GM21447 (cell line): ENCODE results near the gene IGF1R.

Experiments used
- ATAC-seq: cut with Tn5 transposase; IDR thresholded peaks from one replicate; pipeline ENCODE4 v1.9.1; 2021; ENCODE audit not compliant: unreplicated experiment

IGF1R gene

GRCh38 chr15:98772895-98773294, 124.6 kb downstream of the IGF1R start:
- ATAC-seq = no peak

DNA sequence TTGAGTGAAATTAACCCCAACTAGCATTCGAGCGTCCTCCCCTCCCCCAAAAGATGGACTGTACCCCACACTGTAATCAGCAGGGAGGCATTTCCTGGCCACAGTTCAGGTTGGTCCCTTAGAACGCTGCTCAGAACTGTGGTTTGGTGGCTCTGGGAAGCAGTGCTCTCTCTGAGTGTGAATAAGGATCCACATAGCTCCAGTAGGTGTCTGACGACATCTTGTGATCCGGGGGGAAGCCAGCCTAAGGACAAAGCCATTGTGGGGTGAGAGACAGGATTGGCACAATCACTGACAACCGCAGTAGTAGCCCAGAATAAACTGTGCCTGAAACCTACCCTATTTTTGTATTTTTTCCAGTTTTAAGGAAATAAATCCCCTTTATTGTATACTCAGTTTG, 125.3 kb downstream of the IGF1R start:
- no peak for ATAC-seq

- ATAC-seq = no peak
Observed at GRCh38 chr15:98774756-98775497, 126.6 kb downstream of the IGF1R start.

GRCh38 chr15:98775498-98776230, 127.3 kb downstream of the IGF1R start:
- no peak for ATAC-seq

- peak; percentile 84 for ATAC-seq
Observed at GRCh38 chr15:98776607-98777281, 128.4 kb downstream of the IGF1R start.

- no peak for ATAC-seq
Observed at GRCh38 chr15:98777426-98777825, 129.1 kb downstream of the IGF1R start.

DNA sequence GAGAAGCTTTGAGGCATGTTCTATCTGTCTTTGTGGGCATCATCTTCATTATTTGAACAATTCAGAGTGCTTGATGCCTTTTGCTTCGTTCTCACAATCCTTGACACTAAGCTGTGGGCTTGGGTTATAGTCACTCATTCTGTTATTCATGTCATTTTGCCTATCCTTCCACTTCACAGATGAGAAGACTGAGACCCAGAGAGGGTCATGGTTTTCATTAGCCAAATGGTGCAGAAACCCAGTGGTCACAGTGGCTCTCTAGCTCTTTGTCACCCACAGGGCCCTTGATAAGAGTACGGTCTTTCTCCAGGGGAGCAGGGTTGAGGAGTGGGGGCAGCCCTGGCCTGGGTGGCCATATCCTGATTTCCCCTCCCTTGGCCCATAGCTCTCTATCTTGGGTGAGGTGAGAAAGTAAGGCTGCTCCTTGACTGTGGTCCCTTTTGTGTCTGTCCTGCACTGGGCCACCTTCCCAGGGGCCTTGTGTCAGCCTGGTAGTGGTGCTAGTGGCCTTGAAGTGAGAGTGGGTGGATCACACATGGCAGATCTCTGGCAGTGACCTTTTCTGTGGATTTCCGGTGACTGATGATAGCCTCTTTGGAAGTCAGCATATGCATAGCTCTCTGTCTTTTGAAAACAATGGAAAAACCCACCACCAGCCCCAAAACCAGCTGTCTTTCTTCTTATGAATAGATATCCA, 130.1 kb downstream of the IGF1R start:
- ATAC-seq = no peak

DNA sequence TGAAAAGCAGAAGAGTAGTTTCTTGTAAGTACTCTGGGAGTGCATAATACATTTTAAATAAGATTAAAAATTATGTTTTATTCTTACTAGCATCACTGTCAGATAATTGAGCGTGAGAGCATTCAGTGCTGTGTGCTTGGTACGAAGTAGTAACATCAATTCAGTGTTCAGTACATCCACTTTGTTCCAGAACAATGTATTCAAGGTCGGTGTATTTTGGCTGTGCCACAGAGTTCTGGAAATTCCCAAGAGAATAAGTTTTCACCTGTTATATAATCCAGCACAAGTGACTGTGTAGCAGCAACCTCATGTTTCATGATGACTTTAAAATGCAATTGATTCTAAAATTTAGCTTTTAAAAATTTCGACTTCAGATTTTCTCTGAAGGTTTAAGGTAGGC, 130.6 kb downstream of the IGF1R start:
- no peak for ATAC-seq

- peak; percentile 53 for ATAC-seq
Observed at GRCh38 chr15:98779463-98780071, 131.2 kb downstream of the IGF1R start.

DNA sequence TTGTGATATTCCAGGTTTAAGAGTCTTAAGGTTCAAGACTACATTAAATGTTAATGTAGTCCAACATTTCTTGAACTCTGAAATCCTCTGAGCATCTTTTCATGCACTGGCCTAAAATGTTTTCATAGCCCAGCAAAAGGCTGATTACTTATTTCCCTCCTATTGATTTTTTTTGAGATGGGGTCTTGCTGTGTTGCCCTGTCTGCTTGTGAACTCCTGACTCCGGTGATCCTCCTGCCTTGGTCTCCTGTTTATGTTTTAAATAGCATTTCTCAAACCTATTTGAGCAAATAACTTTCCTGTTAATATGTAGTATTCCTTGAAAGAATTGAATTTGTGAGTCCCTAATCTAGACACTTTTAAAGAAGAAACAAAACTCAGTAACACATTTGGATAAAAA, 133.5 kb downstream of the IGF1R start:
- no peak for ATAC-seq

DNA sequence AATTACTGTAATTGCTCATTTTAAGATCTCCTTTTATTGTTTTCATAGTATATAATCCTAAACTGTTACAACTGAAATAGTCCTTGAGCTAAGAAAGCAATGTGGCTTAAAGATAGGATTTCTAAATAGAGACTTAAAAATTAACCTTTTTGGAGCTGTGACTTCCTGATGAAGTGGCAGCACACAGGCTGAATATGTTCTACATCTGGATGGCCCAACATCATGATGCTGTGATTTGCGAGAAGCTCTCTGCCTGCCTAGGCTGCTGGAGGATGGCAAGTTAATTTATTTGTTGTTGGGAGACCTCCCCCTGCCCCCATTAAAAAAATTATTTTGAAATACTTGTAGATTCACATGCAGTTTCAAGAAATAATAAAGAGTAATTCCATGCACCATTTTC, 134.5 kb downstream of the IGF1R start:
- no peak for ATAC-seq

GRCh38 chr15:98785431-98785806, 137.1 kb downstream of the IGF1R start:
- no peak for ATAC-seq

- peak; percentile 77 for ATAC-seq
Observed at GRCh38 chr15:98785807-98786621, 137.7 kb downstream of the IGF1R start.

GRCh38 chr15:98786717-98787116, 138.4 kb downstream of the IGF1R start:
- peak; percentile 13 for ATAC-seq

GRCh38 chr15:98787194-98787593, 138.9 kb downstream of the IGF1R start:
- no peak for ATAC-seq

DNA sequence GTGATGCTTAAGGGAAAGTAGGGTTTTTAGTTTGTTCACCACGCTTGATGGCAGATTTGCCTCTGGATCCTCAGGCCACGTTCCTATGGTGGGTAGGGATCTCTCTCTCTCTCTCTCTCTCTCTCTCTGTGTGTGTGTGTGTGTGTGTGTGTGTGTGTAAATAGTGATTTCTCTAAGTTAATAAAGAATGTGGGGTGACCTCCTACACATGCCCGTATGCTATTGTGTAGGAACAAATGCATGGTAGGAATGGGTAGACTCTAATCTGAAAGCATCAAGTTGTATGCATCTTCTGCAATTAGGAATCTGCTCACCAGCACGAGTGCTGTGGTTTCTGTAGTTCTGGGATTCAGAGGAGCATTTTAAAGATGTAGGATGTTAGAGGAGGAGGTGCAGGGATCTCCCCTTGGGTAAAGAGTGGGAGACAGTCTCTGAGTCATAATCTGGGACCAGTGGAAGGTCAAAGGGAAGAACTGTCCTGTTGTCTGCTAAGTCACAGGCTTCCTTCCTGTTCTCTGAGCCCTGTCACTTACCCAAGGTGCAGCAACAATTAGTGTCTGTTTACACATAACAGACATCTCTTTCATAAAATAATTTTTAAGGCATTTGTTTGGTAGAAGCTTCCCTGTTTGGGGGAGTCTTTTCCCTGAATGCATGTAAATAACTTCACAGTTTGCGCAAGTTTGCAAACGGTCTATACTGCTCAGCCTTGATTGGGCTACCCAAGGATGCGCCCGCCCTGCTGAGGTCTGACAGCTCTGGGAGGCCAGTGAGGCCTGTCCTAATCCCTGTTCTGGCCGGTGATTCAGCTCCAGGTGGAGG, 139.8 kb downstream of the IGF1R start:
- no peak for ATAC-seq

DNA sequence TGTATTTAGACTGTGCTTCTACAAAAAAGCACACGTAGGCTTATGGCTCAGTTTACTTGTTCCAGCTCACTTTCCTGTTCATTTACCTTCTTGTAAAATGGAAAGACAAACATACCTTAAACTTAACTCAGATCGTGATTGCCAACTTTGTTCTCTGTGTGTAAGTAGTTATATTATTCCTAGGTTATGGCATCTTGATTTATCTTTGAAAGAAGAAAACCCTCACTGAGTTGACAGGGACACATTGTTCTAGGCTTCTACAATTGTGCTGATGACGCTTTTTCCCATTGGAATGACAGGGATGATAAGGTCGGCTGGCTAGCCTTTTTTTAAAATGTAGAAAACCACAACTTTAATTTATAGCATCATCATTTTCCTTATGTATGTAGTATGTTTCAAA, 140.7 kb downstream of the IGF1R start:
- no peak for ATAC-seq

- no peak for ATAC-seq
Observed at GRCh38 chr15:98790270-98790669, 141.9 kb downstream of the IGF1R start.

DNA sequence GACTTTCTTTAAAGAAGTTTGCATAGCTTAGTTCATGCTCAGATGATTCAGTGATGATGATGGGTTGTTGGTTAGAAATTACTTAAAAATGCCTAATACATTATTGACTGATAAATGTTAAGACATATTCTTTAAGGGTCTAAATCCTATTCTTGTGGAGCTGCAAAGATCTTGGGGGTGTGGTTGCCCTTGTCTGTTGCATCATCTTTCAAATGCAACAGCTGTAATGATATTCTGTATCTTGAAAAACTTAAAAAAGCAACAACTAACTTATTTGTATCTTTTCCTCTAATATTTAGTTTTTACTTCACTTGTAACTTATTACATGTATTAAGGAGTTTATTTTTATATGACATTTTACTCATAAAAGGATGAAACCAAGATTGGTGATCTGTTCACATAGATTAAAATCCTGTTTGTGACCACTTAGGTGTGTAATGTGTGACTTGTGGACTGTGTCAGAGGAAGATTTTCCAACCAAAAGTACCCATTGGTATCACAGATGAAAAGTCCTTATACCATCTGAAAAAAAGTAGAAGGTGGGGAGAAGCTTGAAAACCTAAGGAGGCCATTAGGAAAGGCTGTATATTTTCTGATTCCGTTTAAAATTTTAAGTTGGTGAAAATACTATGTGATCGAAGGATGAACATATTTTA, 142.8 kb downstream of the IGF1R start:
- ATAC-seq = no peak
